ENCODE measurements around the gene NAPB. TPM values are rescaled to one million over a fixed set of nuclear protein-coding genes. Genes with fewer than 3 reads are reported as not detected.
"Not testable (repeated sequence)": the region's sequence is repeated elsewhere in the genome, so short reads cannot be mapped to it uniquely, and the experiment has no call there.

Gene NAPB
- 7.4 and 9.6 TPM in 2 replicates for total RNA-seq (2014; rRNA removed; shearing (Covaris generic))

GRCh38 chr20:23420943-23421931, at the start of gene NAPB:
TSS of gene NAPB (minus strand) at chr20:23421488. CDS start at chr20:23421402, 86 bp downstream.
- DNase-seq (ENCODE audit: low read depth): peak; percentile 95

GRCh38 chr20:23466961-23467360, 45.7 kb upstream of the NAPB start:
- not testable (repeated sequence) for DNase-seq (ENCODE audit: low read depth)

GRCh38 chr20:23461180-23461579, 39.9 kb upstream of the NAPB start:
- DNase-seq (ENCODE audit: low read depth): no peak

GRCh38 chr20:23459461-23460150, 38.3 kb upstream of the NAPB start:
- DNase-seq (ENCODE audit: low read depth): no peak

GRCh38 chr20:23456873-23457272, 35.6 kb upstream of the NAPB start:
- DNase-seq (ENCODE audit: low read depth): no peak

- no peak for DNase-seq (ENCODE audit: low read depth)
Measured at GRCh38 chr20:23456409-23456808, 35.1 kb upstream of the NAPB start.

GRCh38 chr20:23455639-23456038, 34.4 kb upstream of the NAPB start:
- no peak for DNase-seq (ENCODE audit: low read depth)

GRCh38 chr20:23454816-23455215, 33.5 kb upstream of the NAPB start:
- no peak for DNase-seq (ENCODE audit: low read depth)

- no peak for DNase-seq (ENCODE audit: low read depth)
Measured at GRCh38 chr20:23453549-23454543, 32.6 kb upstream of the NAPB start.

- DNase-seq (ENCODE audit: low read depth): no peak
Measured at GRCh38 chr20:23452776-23453175, 31.5 kb upstream of the NAPB start, which contains the start of gene CST11. TSS of gene CST11 (minus strand) at chr20:23452876. CDS start at chr20:23452811, 65 bp downstream.

GRCh38 chr20:23451956-23452487, 30.7 kb upstream of the NAPB start:
- peak; percentile 19 for DNase-seq (ENCODE audit: low read depth)

- DNase-seq (ENCODE audit: low read depth): no peak
Measured at GRCh38 chr20:23450877-23451276, 29.6 kb upstream of the NAPB start.

GRCh38 chr20:23449421-23449820, 28.1 kb upstream of the NAPB start:
- DNase-seq (ENCODE audit: low read depth): peak; percentile 44

GRCh38 chr20:23448167-23448566, 26.9 kb upstream of the NAPB start:
- DNase-seq (ENCODE audit: low read depth): no peak

GRCh38 chr20:23446505-23446904, 25.2 kb upstream of the NAPB start:
- DNase-seq (ENCODE audit: low read depth): peak; percentile 75

GRCh38 chr20:23445596-23446217, 24.4 kb upstream of the NAPB start:
- peak; percentile 98 for DNase-seq (ENCODE audit: low read depth)

- DNase-seq (ENCODE audit: low read depth): no peak
Measured at GRCh38 chr20:23444859-23445258, 23.6 kb upstream of the NAPB start.

- no peak for DNase-seq (ENCODE audit: low read depth)
Measured at GRCh38 chr20:23442436-23442835, 21.1 kb upstream of the NAPB start.

GRCh38 chr20:23441850-23442313, 20.6 kb upstream of the NAPB start:
- DNase-seq (ENCODE audit: low read depth): peak; percentile 81

GRCh38 chr20:23440004-23440403, 18.7 kb upstream of the NAPB start:
- DNase-seq (ENCODE audit: low read depth): no peak

Data from M059J (cell line).